Nucleus accumbens (tissue), 56 donors: ENCODE results near the gene FAT1.
A peak's percentile ranks its signal among the peaks of the same experiment; 100 is the strongest.

ENCODE experiments used
- DNase-seq, 56 donors: peaks; one replicate each; lab custom pipeline; 2025; lab: John Stamatoyannopoulos, UW

Gene FAT1

GRCh38 chr4:186627226-186627865 is 96.3 kb downstream of the FAT1 start:
- DNase-seq = no peak

GRCh38 chr4:186624951-186625350 is 98.7 kb downstream of the FAT1 start:
- DNase-seq = no peak

DNA sequence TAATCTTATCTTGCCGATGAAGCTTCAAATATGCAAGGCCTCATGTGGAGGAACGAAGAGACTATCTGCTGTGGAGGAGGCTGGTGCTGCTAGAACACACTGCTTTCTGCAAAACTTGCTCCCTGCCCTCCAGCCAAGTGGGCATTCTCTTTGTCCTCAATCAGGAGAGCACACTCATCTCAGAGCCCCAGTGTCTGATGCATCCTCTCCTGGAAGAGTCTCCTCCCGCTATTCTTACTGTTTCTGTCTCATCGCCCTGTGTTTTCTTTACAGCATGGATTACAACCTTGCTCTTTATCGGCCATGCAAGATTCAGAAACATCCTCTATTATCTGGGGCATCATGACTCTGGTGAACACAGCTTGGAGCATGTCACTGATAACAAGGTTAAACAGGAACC is 100.1 kb downstream of the FAT1 start:
- no peak for DNase-seq

- DNase-seq = no peak
Measured at GRCh38 chr4:186622788-186623464, 100.7 kb downstream of the FAT1 start.

- DNase-seq = peak in 3 of 56 donors; percentile 4 to 13 (median 10)
Measured at GRCh38 chr4:186621959-186622553, 101.6 kb downstream of the FAT1 start.

DNA sequence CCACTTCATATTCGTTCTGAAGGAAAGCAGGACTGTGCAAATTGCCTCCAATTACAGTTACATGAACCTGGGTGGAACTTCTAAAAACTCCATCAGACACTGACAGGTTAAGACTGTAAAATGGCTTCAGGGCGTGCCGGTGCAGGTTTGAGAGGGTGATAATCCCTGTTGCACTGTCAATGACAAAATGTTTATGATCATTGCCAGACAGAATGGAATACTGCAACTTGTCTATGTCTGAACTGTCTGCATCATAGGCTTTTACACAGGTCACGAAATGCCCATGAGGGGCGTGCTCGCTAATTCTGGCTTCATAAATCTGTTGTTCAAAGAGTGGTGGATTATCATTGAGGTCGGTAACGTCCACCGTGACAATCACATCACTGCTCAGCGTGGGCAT is 104.6 kb downstream of the FAT1 start:
- no peak for DNase-seq

- no peak for DNase-seq
Measured at GRCh38 chr4:186617921-186618320, 105.7 kb downstream of the FAT1 start.

GRCh38 chr4:186607490-186607889 is 116.2 kb downstream of the FAT1 start:
- DNase-seq = no peak

GRCh38 chr4:186606591-186606992 is 117.1 kb downstream of the FAT1 start:
- no peak for DNase-seq

GRCh38 chr4:186605261-186605865 is 118.3 kb downstream of the FAT1 start:
- DNase-seq = no peak

DNA sequence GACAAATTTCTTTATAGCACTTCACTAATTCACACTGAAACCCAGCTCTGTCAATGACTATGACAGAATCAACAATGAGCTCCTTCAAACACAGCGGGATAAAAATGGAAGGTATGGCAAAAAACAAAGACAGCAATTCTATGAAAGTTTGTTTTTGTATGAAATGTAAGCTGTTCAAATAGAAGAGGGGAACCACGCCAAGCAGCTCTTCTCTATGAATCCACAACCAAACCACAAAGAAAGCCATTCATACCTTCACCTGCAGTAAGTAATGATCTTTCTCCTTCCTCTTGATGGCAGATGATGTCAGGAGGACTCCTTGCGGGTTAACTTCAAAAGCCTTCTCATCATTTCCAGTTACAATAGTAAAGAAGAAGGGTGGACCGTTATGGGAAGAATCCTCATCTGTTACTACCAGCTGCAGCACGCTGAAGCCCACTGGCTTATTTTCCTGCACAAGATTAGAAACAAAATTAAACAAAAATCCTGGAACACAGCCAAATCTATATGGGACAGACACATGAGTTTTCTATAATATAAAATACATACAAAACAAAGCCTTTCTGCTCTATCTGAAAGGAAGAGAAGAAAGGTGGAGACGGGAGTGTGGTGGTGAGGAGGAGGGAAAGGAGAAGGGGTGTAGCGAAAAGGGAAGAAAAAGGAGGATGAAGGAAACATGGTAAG is 119.4 kb downstream of the FAT1 start:
- no peak for DNase-seq

DNA sequence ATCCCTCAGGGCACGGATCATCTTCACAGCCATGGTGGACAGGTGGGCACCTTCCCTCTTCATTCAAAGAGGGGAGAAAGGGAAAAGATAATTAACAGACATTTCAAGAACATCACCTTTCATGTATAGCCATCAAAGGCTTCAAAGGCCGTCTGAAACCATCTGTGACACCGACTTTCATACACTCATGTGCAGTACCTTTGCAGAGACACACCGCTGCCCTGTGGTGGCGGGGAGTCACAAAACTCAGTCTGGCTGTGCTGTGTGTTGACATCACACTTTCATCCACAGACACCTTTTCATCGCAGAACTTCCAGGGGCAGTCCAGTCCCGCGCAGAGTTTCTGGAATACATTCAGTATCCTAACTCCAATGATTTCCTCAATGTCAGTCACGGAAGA is 120.7 kb downstream of the FAT1 start:
- no peak for DNase-seq

DNA sequence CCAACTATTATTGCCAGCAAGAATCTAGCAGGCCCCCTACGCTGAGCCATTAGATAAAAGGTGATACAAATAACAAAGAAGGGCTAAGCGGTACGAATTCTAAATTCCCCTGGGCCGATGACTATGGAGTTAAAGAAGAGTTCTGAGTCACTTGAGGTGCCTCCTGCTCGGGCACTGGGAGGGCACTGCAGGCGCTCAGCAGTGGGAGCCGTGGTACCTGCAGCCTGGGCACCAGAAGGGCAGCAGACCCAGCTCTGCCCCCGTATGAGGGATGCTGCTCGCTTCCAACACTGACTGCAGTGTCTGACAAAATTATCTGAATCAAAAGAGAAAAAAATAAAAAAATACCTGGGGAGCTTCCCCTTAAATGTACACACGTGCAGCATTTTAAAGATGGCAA is 124.2 kb downstream of the FAT1 start:
- no peak for DNase-seq

- DNase-seq = no peak
Measured at GRCh38 chr4:186598686-186599085, 125.0 kb downstream of the FAT1 start.

GRCh38 chr4:186596850-186597390 is 126.7 kb downstream of the FAT1 start:
- no peak for DNase-seq

DNA sequence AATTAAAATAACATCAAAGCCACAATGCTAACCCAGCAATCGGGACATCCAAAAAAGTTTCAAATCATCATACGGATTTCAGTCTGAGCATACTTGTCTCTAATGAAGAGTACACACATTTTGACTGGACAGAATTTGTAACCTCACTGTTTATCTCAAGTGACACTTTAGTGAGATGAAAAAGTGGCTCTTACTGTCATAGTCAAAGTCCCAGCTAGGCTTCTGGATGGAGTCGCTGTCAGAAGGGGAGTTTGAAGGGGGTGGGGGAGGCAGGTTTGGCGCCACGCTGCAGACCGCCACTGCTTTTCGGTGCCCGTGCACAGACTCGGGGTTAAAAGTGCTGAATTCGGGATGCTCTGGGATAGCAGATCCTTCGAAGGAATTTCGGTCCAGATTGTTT is 127.3 kb downstream of the FAT1 start:
- DNase-seq = no peak

DNA sequence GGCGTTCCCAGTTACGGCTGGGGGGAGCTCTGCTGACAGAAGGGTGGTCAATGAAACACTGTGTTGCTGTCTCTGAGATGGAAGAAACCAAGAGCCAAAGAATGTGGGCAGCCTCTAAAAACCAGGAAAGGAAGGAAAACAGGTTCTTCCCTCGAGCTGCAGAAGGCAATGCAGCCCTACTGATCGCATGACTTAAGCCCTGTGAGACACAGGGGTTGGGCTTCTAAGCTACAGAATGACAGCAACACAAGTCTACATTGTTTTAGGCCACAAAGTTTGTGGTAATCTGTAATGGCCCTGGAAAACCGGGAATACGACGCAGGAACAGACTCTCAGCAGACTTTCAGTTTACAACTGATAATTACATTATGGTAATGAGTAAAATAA is 130.1 kb downstream of the FAT1 start:
- no peak for DNase-seq

GRCh38 chr4:186592966-186593586 is 130.6 kb downstream of the FAT1 start:
- no peak for DNase-seq

GRCh38 chr4:186592445-186592844 is 131.2 kb downstream of the FAT1 start:
- no peak for DNase-seq

GRCh38 chr4:186591651-186592050 is 132.0 kb downstream of the FAT1 start:
- no peak for DNase-seq
